ENCODE data around the gene PHF12.

The PHF12 gene

GRCh38 chr17:28960256-28961061 is 9.1 kb upstream of the PHF12 start:
- no peak overlapping the region for H3K4me3 ChIP-seq (replicated peaks; ENCODE audit: low read depth, low read length)
- DNase-seq (ENCODE audit: low read depth), result no peak
- no peak for TF ChIP-seq CTCF (IDR thresholded peaks at IDR 0.05; ENCODE audit: low read length, missing control alignments)

- no peak for DNase-seq (ENCODE audit: low read depth)
- H3K4me3 ChIP-seq (replicated peaks; ENCODE audit: low read depth, low read length), result no peak overlapping the region
- no peak for TF ChIP-seq CTCF (IDR thresholded peaks at IDR 0.05; ENCODE audit: low read length, missing control alignments)
These were observed 8.2 kb upstream of the PHF12 start for GRCh38 chr17:28959471-28959871.

- no peak for DNase-seq (ENCODE audit: low read depth)
- H3K4me3 ChIP-seq (replicated peaks; ENCODE audit: low read depth, low read length), result no peak overlapping the region
- no peak for TF ChIP-seq CTCF (IDR thresholded peaks at IDR 0.05; ENCODE audit: low read length, missing control alignments)
These were observed 7.6 kb upstream of the PHF12 start for GRCh38 chr17:28958820-28959455.

DNA sequence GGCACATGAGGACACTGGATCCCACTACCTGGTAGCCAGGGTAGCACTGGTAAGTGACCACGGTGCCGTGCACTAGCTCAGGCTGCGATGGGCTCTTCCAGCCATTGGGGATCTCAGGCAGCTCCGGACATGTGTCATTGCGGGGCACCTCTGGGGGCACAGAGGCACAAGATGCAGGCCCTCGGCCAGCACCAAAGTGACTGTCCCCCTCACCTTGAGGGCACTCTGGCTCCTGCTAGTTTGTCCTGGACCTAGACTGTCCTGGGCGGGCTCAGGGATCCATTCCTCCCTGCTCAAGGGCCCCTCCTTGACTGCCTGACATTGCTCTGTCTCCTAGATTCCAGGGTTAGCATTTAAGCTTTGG is 6.7 kb upstream of the PHF12 start:
- TF ChIP-seq CTCF (IDR thresholded peaks at IDR 0.05; ENCODE audit: low read length, missing control alignments), result no peak
- no peak for DNase-seq (ENCODE audit: low read depth)
- H3K4me3 ChIP-seq (replicated peaks; ENCODE audit: low read depth, low read length), result no peak overlapping the region

- DNase-seq (ENCODE audit: low read depth), result no peak
- no peak for TF ChIP-seq CTCF (IDR thresholded peaks at IDR 0.05; ENCODE audit: low read length, missing control alignments)
- H3K4me3 ChIP-seq (replicated peaks; ENCODE audit: low read depth, low read length), result no peak overlapping the region
These were observed 6.1 kb upstream of the PHF12 start for GRCh38 chr17:28957277-28957991.

GRCh38 chr17:28956861-28957260 is 5.5 kb upstream of the PHF12 start:
- DNase-seq (ENCODE audit: low read depth), result no peak
- no peak overlapping the region for H3K4me3 ChIP-seq (replicated peaks; ENCODE audit: low read depth, low read length)
- TF ChIP-seq CTCF (IDR thresholded peaks at IDR 0.05; ENCODE audit: low read length, missing control alignments), result no peak

Measured in fibroblast of pulmonary artery (primary cell).